Measurements from ENCODE around the gene ELAC1. TPM values are rescaled to one million over a fixed set of nuclear protein-coding genes. Genes with fewer than 3 reads are reported as not detected.

Gene ELAC1
- 1 to 10 TPM; 5.0 to 5.2 TPM for total RNA-seq

DNA sequence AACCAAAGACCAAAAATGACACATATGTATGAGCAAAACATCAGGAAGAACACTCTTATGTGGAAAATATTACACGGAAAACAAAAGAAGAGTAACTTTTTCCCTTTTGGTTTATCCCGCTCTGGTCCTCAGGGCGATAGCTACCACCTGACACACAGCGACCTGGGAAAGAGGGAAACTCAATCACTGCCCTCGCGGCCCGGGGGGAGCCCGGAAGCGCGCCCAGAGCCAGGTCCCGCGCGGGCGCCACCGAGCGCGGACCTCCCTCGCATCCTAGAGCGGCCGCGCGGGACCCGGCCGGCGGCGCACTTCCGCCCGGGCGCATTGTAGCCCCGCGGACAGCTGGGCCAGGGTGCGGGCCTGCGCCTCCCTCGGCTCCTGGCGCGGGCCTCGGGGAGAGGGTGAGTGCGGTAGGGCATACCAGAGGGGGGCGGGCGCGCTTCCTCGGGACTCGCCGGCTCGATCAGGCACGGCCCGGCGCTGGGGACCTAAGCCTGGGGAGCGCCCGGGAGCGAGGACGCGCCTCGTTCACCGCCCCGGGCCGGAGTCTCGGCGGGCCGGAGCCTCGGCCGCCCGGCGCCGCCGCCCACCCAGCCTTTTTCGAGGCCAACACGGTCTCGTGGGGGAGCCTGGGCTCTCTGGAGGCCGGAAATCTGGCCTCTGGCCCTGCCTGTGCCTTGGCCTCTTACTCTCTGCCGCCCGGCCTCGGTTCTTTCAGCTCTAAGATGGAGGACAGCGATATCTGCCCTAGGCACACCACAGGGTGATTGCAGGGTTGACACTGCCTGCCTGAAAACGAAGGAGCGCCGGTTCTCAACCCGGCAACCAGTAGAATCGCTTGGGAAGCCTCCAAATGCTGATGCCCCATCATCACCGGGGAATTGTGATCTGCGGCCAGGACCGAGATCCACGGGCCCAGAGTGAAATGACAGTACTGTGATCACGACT is at the start of gene ELAC1:
Gene ELAC1 (plus strand): TSS at position 327 of the 948 bp plus-strand sequence. CDS start 6,365 bp downstream, outside the sequence.

DNA sequence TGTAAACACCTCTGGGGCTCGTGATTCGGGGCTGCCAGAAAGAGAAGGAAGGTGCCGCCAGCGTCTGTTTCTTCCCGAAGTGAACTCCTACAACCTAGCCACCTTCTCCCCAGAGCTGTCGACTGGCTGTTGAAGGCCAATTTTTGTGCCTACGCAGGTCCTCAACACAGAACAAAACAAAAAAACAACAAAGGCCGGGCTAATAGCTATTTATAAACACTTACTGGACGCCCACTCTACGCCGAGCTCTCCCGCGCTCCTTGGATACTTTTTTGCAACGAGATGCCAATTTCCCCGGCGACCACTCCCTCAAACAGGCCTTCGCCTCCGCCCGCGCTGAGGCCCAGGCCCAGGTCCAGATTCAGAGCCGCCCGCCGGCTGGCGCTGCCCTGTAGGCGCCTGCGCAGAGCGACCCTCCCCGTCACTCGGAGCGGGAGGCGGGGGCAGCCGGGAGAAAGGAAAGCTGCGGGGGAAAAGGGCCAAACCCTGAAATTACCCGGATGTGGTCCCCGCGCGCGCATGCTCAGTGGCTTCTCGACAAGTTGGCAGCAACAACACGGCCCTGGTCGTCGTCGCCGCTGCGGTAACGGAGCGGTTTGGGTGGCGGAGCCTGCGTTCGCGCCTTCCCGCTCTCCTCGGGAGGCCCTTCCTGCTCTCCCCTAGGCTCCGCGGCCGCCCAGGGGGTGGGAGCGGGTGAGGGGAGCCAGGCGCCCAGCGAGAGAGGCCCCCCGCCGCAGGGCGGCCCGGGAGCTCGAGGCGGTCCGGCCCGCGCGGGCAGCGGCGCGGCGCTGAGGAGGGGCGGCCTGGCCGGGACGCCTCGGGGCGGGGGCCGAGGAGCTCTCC is 62.1 kb downstream of the ELAC1 start, which contains the start of gene SMAD4:
Gene SMAD4 (plus strand): TSS at position 520 of the 843 bp plus-strand sequence. CDS start 16,834 bp downstream, outside the sequence.

Small RNAs within 50 kb of the gene (small RNA-seq; reads per million reads assigned to genes)
- gene RF00019: 0 reads per million in 2 donors

Other genes with a start within 250 kb of the ELAC1 start
- 1 to 10 TPM in 1 of 2 donors, under 1 TPM in 1; 1.00 to 3.8 TPM for gene MRO, start 148.0 kb upstream of the ELAC1 start, total RNA-seq
- gene ME2, start 88.9 kb upstream of the ELAC1 start, total RNA-seq: 100 to 1,000 TPM in 1 of 2 donors, 10 to 100 TPM in 1; 82.2 to 126 TPM
- 10 to 100 TPM; 67.9 to 92.2 TPM for gene SMAD4, start 62.2 kb downstream of the ELAC1 start, total RNA-seq
- gene MEX3C, start 229.6 kb downstream of the ELAC1 start, total RNA-seq: 10 to 100 TPM; 40.3 to 49.6 TPM

Data from melanocyte of skin (primary cell).